Measurements from ENCODE around the gene CLSTN2.

GRCh38 chr3:140007911-140008869 is 73.2 kb downstream of the CLSTN2 start:
- TF ChIP-seq ZEB2 (tag by site-specific recombination; IDR thresholded peaks at IDR 0.05) (no peak), ZNF600 (tag by site-specific recombination; IDR thresholded peaks at IDR 0.05) (no peak), ZNF404 (tag by site-specific recombination; IDR thresholded peaks at IDR 0.05) (no peak)
- TF ChIP-seq, protein P1, sequence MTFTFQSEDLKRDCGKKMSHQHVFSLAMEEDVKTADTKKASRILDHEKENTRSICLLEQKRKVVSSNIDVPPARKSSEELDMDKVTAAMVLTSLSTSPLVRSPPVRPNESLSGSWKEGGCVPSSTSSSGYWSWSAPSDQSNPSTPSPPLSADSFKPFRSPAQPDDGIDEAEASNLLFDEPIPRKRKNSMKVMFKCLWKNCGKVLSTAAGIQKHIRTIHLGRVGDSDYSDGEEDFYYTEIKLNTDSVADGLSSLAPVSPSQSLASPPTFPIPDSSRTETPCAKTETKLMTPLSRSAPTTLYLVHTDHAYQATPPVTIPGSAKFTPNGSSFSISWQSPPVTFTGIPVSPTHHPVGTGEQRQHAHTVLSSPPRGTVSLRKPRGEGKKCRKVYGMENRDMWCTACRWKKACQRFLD (tag by site-specific recombination; IDR thresholded peaks at IDR 0.05), result no peak
- TF ChIP-seq, protein P2, sequence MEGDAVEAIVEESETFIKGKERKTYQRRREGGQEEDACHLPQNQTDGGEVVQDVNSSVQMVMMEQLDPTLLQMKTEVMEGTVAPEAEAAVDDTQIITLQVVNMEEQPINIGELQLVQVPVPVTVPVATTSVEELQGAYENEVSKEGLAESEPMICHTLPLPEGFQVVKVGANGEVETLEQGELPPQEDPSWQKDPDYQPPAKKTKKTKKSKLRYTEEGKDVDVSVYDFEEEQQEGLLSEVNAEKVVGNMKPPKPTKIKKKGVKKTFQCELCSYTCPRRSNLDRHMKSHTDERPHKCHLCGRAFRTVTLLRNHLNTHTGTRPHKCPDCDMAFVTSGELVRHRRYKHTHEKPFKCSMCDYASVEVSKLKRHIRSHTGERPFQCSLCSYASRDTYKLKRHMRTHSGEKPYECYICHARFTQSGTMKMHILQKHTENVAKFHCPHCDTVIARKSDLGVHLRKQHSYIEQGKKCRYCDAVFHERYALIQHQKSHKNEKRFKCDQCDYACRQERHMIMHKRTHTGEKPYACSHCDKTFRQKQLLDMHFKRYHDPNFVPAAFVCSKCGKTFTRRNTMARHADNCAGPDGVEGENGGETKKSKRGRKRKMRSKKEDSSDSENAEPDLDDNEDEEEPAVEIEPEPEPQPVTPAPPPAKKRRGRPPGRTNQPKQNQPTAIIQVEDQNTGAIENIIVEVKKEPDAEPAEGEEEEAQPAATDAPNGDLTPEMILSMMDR (tag by site-specific recombination; IDR thresholded peaks at IDR 0.05), result no peak

Measured in HEK293 (cell line).